Measurements from ENCODE around the gene ANG. TPM values are rescaled to one million over a fixed set of nuclear protein-coding genes. Genes with fewer than 3 reads are reported as not detected.
A peak's percentile ranks its signal among the peaks of the same experiment; 100 is the strongest.

Gene ANG
- total and polyA plus RNA-seq, 10 of the 15 experiments (the other 5 are each of a cell fraction or from before 2014, with no cell fraction given) = 1.0 to 5.9 (median 2.2) TPM

DNA sequence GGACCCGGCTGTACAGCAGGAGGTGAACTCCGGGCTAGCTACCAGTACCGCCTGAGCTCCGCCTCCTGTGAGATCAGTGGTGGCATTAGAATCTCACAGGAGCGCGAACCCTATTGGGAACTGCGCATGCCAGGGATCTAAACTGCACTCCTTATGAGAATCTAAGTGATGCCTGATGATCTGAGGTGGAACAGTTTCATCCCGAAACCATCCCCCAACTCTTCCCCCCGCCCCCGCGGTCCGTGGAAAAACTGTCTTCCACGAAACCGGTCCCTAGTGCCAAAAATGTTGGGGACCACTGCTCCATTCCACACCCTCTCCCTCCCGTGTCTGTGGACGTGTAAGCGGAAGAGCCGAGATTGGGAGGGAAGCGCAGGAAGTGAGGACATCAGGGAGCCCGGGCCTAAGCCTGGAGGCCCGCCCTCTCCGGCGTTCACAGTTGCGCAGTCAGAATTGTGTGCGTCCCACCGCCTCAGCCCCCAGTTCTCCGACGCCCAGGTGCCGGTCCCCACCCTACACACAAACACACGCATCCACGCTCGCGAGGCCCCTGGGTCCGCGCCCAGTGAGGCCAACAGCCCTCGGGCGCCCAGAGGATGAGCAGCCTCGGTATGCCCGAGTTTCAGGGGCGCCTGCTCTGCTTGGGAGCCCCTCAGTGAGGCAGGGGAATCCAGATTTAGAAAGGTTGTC is 6.0 kb upstream of the ANG start (continued):
- TF ChIP-seq, protein P1, sequence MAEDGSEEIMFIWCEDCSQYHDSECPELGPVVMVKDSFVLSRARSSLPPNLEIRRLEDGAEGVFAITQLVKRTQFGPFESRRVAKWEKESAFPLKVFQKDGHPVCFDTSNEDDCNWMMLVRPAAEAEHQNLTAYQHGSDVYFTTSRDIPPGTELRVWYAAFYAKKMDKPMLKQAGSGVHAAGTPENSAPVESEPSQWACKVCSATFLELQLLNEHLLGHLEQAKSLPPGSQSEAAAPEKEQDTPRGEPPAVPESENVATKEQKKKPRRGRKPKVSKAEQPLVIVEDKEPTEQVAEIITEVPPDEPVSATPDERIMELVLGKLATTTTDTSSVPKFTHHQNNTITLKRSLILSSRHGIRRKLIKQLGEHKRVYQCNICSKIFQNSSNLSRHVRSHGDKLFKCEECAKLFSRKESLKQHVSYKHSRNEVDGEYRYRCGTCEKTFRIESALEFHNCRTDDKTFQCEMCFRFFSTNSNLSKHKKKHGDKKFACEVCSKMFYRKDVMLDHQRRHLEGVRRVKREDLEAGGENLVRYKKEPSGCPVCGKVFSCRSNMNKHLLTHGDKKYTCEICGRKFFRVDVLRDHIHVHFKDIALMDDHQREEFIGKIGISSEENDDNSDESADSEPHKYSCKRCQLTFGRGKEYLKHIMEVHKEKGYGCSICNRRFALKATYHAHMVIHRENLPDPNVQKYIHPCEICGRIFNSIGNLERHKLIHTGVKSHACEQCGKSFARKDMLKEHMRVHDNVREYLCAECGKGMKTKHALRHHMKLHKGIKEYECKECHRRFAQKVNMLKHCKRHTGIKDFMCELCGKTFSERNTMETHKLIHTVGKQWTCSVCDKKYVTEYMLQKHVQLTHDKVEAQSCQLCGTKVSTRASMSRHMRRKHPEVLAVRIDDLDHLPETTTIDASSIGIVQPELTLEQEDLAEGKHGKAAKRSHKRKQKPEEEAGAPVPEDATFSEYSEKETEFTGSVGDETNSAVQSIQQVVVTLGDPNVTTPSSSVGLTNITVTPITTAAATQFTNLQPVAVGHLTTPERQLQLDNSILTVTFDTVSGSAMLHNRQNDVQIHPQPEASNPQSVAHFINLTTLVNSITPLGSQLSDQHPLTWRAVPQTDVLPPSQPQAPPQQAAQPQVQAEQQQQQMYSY (CRISPR knock-in tag; IDR thresholded peaks at IDR 0.05) = no peak
- TF ChIP-seq, protein P2, sequence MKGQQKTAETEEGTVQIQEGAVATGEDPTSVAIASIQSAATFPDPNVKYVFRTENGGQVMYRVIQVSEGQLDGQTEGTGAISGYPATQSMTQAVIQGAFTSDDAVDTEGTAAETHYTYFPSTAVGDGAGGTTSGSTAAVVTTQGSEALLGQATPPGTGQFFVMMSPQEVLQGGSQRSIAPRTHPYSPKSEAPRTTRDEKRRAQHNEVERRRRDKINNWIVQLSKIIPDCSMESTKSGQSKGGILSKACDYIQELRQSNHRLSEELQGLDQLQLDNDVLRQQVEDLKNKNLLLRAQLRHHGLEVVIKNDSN (IDR thresholded peaks at IDR 0.05; ENCODE audit: borderline replicate concordance, extremely low read length, insufficient read depth, low read depth, low read length) = no peak
- TF ChIP-seq, protein P3, sequence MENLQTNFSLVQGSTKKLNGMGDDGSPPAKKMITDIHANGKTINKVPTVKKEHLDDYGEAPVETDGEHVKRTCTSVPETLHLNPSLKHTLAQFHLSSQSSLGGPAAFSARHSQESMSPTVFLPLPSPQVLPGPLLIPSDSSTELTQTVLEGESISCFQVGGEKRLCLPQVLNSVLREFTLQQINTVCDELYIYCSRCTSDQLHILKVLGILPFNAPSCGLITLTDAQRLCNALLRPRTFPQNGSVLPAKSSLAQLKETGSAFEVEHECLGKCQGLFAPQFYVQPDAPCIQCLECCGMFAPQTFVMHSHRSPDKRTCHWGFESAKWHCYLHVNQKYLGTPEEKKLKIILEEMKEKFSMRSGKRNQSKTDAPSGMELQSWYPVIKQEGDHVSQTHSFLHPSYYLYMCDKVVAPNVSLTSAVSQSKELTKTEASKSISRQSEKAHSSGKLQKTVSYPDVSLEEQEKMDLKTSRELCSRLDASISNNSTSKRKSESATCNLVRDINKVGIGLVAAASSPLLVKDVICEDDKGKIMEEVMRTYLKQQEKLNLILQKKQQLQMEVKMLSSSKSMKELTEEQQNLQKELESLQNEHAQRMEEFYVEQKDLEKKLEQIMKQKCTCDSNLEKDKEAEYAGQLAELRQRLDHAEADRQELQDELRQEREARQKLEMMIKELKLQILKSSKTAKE (IDR thresholded peaks at IDR 0.05; ENCODE audit: low read depth, poor library complexity, severe bottlenecking) = no peak
- TF ChIP-seq ZNF207 (IDR thresholded peaks at IDR 0.05; ENCODE audit: borderline replicate concordance) (no peak), RFX5 (IDR thresholded peaks at IDR 0.05; ENCODE audit: low read depth, low read length) (no peak), MXI1 (IDR thresholded peaks at IDR 0.05; ENCODE audit: low read depth, low read length) (no peak), NFXL1 (IDR thresholded peaks at IDR 0.05; ENCODE audit: borderline replicate concordance) (no peak), BHLHE40 (IDR thresholded peaks at IDR 0.05; ENCODE audit: borderline replicate concordance in 1 of 2, low read depth in 2 of 2, low read length in 1 of 2) (peak in 1 of 2 experiments; percentile 47; a peak in 1 of 4 replicates), YY1 (IDR thresholded peaks at IDR 0.05; ENCODE audit: low read depth, low read length) (no peak), NRF1 (conservative IDR thresholded peaks at IDR 0.05; ENCODE audit: low read depth, low read length) (0 out of 2 replicates have a peak, but pooled peaks have one; percentile 18), SUPT20H (IDR thresholded peaks at IDR 0.05; ENCODE audit: borderline replicate concordance, control insufficient read depth, low read depth, low read length) (no peak), IKZF1 (conservative IDR thresholded peaks at IDR 0.05) (peak; percentile 84)
- TF ChIP-seq, protein P4, sequence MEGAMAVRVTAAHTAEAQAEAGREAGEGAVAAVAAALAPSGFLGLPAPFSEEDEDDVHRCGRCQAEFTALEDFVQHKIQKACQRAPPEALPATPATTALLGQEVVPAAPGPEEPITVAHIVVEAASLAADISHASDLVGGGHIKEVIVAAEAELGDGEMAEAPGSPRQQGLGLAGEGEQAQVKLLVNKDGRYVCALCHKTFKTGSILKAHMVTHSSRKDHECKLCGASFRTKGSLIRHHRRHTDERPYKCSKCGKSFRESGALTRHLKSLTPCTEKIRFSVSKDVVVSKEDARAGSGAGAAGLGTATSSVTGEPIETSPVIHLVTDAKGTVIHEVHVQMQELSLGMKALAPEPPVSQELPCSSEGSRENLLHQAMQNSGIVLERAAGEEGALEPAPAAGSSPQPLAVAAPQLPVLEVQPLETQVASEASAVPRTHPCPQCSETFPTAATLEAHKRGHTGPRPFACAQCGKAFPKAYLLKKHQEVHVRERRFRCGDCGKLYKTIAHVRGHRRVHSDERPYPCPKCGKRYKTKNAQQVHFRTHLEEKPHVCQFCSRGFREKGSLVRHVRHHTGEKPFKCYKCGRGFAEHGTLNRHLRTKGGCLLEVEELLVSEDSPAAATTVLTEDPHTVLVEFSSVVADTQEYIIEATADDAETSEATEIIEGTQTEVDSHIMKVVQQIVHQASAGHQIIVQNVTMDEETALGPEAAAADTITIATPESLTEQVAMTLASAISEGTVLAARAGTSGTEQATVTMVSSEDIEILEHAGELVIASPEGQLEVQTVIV (IDR thresholded peaks at IDR 0.05; ENCODE audit: borderline replicate concordance, partially characterized antibody) = no peak
- TF ChIP-seq, protein P5, sequence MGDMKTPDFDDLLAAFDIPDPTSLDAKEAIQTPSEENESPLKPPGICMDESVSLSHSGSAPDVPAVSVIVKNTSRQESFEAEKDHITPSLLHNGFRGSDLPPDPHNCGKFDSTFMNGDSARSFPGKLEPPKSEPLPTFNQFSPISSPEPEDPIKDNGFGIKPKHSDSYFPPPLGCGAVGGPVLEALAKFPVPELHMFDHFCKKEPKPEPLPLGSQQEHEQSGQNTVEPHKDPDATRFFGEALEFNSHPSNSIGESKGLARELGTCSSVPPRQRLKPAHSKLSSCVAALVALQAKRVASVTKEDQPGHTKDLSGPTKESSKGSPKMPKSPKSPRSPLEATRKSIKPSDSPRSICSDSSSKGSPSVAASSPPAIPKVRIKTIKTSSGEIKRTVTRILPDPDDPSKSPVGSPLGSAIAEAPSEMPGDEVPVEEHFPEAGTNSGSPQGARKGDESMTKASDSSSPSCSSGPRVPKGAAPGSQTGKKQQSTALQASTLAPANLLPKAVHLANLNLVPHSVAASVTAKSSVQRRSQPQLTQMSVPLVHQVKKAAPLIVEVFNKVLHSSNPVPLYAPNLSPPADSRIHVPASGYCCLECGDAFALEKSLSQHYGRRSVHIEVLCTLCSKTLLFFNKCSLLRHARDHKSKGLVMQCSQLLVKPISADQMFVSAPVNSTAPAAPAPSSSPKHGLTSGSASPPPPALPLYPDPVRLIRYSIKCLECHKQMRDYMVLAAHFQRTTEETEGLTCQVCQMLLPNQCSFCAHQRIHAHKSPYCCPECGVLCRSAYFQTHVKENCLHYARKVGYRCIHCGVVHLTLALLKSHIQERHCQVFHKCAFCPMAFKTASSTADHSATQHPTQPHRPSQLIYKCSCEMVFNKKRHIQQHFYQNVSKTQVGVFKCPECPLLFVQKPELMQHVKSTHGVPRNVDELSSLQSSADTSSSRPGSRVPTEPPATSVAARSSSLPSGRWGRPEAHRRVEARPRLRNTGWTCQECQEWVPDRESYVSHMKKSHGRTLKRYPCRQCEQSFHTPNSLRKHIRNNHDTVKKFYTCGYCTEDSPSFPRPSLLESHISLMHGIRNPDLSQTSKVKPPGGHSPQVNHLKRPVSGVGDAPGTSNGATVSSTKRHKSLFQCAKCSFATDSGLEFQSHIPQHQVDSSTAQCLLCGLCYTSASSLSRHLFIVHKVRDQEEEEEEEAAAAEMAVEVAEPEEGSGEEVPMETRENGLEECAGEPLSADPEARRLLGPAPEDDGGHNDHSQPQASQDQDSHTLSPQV (IDR thresholded peaks at IDR 0.05) = no peak
